H9 (cell line): ENCODE data around the gene PTEN. TPM values are rescaled to one million over a fixed set of nuclear protein-coding genes. Genes with fewer than 3 reads are reported as not detected.

ENCODE experiments used
- DNase-seq: peaks from one replicate; pipeline ENCODE4 v3.0.0-alpha.2; 2017
- H2AFZ ChIP-seq: one replicate; pipeline ENCODE4 v1.6.1; 2013; ENCODE audit warnings: mild to moderate bottlenecking, low read length, control low read depth, moderate library complexity
- H2AK5ac ChIP-seq: 2 replicates; pipeline ENCODE4 v1.6.1; 2013; ENCODE audit warnings: low read length, control low read depth, mixed read lengths; ENCODE audit not compliant: insufficient read length
- H2BK120ac ChIP-seq: one replicate; pipeline ENCODE4 v1.6.1; 2013; ENCODE audit warnings: low read depth, mild to moderate bottlenecking, low read length, control low read depth, inconsistent platforms; ENCODE audit not compliant: poor library complexity, severe bottlenecking
- H2BK12ac ChIP-seq: 2 replicates; pipeline ENCODE4 v1.6.1; 2013; ENCODE audit warnings: low read length, control low read depth, mixed read lengths, low read depth; ENCODE audit not compliant: insufficient read length
- H2BK15ac ChIP-seq: 2 replicates; pipeline ENCODE4 v1.6.1; 2013; ENCODE audit warnings: low read depth, low read length, control low read depth
- H2BK20ac ChIP-seq: one replicate; pipeline ENCODE4 v1.6.1; 2013; ENCODE audit warnings: low read depth, mild to moderate bottlenecking, low read length, control low read depth, inconsistent platforms; ENCODE audit not compliant: poor library complexity, severe bottlenecking
- H2BK5ac ChIP-seq: 2 replicates; pipeline ENCODE4 v1.6.1; 2013; ENCODE audit warnings: low read length, control low read depth, mixed read lengths; ENCODE audit not compliant: insufficient read length
- H3K14ac ChIP-seq: 2 replicates; pipeline ENCODE4 v1.6.1; 2013; ENCODE audit warnings: low read length, control low read depth; ENCODE audit not compliant: insufficient read depth
- H3K18ac ChIP-seq: 2 replicates; pipeline ENCODE4 v1.6.1; 2013; ENCODE audit warnings: low read depth, mild to moderate bottlenecking, mixed read lengths, low read length, control low read depth; ENCODE audit not compliant: insufficient read length
- H3K23ac ChIP-seq: 2 replicates; pipeline ENCODE4 v1.6.1; 2013; ENCODE audit warnings: low read length, control low read depth, mixed read lengths, low read depth; ENCODE audit not compliant: insufficient read length
- H3K23me2 ChIP-seq: 2 replicates; pipeline ENCODE4 v1.6.1; 2013; ENCODE audit warnings: low read depth, mild to moderate bottlenecking, mixed read lengths, low read length, control low read depth; ENCODE audit not compliant: insufficient read length, poor library complexity, severe bottlenecking
- H3K27ac ChIP-seq: 2 replicates; pipeline ENCODE4 v1.5.1; 2013; ENCODE audit warnings: low read length, control low read depth, mixed read lengths, low read depth; ENCODE audit not compliant: insufficient read length
- H3K27me3 ChIP-seq: 2 replicates; pipeline ENCODE4 v1.6.1; 2013; ENCODE audit warnings: low read length, control low read depth, inconsistent platforms; ENCODE audit not compliant: insufficient read depth
- H3K4ac ChIP-seq: 2 replicates; pipeline ENCODE4 v1.6.1; 2013; ENCODE audit warnings: low read depth, mild to moderate bottlenecking, control low read depth, inconsistent platforms, low read length, moderate library complexity
- H3K4me1 ChIP-seq: 2 replicates; pipeline ENCODE4 v1.6.1; 2013; ENCODE audit warnings: low read length, control low read depth, inconsistent platforms; ENCODE audit not compliant: insufficient read depth
- H3K4me2 ChIP-seq: 2 replicates; pipeline ENCODE4 v1.6.1; 2013; ENCODE audit warnings: low read length, control low read depth, mixed read lengths; ENCODE audit not compliant: insufficient read length, insufficient read depth
- H3K56ac ChIP-seq: 2 replicates; pipeline ENCODE4 v1.6.1; 2013; ENCODE audit warnings: low read depth, mild to moderate bottlenecking, mixed read lengths, low read length, control low read depth; ENCODE audit not compliant: insufficient read length
- H3K79me1 ChIP-seq: 2 replicates; pipeline ENCODE4 v1.6.1; 2013; ENCODE audit warnings: low read depth, mild to moderate bottlenecking, moderate library complexity, low read length, control low read depth, inconsistent platforms; ENCODE audit not compliant: insufficient read depth, poor library complexity, severe bottlenecking
- H3K79me2 ChIP-seq: 2 replicates; pipeline ENCODE4 v1.6.1; 2013; ENCODE audit warnings: low read length, control low read depth, inconsistent platforms; ENCODE audit not compliant: insufficient read depth
- H3K9ac ChIP-seq: 2 replicates; pipeline ENCODE4 v1.6.1; 2013; ENCODE audit warnings: low read length, control low read depth, mixed read lengths; ENCODE audit not compliant: insufficient read length; ENCODE audit errors: extremely low read depth
- H3K9me3 ChIP-seq: one replicate; pipeline ENCODE4 v1.6.1; 2013; ENCODE audit warnings: low read depth, low read length, inconsistent platforms; ENCODE audit not compliant: control insufficient read depth
- H3T11ph ChIP-seq: one replicate; pipeline ENCODE4 v1.6.1; 2013; ENCODE audit warnings: mild to moderate bottlenecking, low read length, control low read depth, inconsistent platforms
- H4K20me1 ChIP-seq: one replicate; pipeline ENCODE4 v1.6.1; 2013; ENCODE audit not compliant: control insufficient read depth, insufficient read length, insufficient read depth
- H4K5ac ChIP-seq: 2 replicates; pipeline ENCODE4 v1.6.1; 2013; ENCODE audit warnings: low read depth, mild to moderate bottlenecking, mixed read lengths, low read length, control low read depth; ENCODE audit not compliant: insufficient read length
- H4K8ac ChIP-seq: replicated peaks from 2 replicates; pipeline ENCODE4 v1.6.1; 2013; ENCODE audit warnings: low read length, control low read depth, mixed read lengths, low read depth; ENCODE audit not compliant: insufficient read length
- H4K91ac ChIP-seq: 2 replicates; pipeline ENCODE4 v1.6.1; 2013; ENCODE audit warnings: low read depth, mild to moderate bottlenecking, moderate library complexity, mixed read lengths, low read length, control low read depth; ENCODE audit not compliant: insufficient read length
- H3K27ac Mint-ChIP-seq, 3 experiments: 2 replicates in 2 of 3; 3 replicates in 1 of 3; pipeline ENCODE4 v1.8.0; 2020 to 2021; ENCODE audit warnings: mixed read lengths in 3 of 3, mild to moderate bottlenecking in 1 of 3, moderate library complexity in 1 of 3
- H3K27me3 Mint-ChIP-seq: 2 replicates; pipeline ENCODE4 v1.8.0; 2021; ENCODE audit warnings: low read depth, mild to moderate bottlenecking, moderate library complexity, mixed read lengths
- H3K36me3 Mint-ChIP-seq, 3 experiments: 2 replicates in 2 of 3; 3 replicates in 1 of 3; pipeline ENCODE4 v1.8.0; 2020 to 2021; ENCODE audit warnings: low read depth in 3 of 3, mixed read lengths in 3 of 3; ENCODE audit not compliant: insufficient read depth in 1 of 3
- H3K4me1 Mint-ChIP-seq, 2 experiments: 2 replicates each; pipeline ENCODE4 v1.8.0; 2020; ENCODE audit warnings: mixed read lengths in 2 of 2
- H3K4me3 Mint-ChIP-seq, 2 experiments: 2 replicates in 1 of 2; 3 replicates in 1 of 2; pipeline ENCODE4 v1.8.0; 2020 to 2021; ENCODE audit warnings: mild to moderate bottlenecking in 2 of 2, mixed read lengths in 2 of 2, moderate library complexity in 1 of 2
- H3K9me3 Mint-ChIP-seq, 2 experiments: 2 replicates in 1 of 2; 3 replicates in 1 of 2; pipeline ENCODE4 v1.8.0; 2020; ENCODE audit warnings: mild to moderate bottlenecking in 2 of 2, mixed read lengths in 2 of 2, moderate library complexity in 1 of 2
- WGBS: extraction: QIAGEN DNeasy Blood & Tissue Kit; methylation state at CpG from one replicate; pipeline ENCODE4 v1.1.7; 2013; ENCODE audit warnings: missing lambda C conversion rate, low lambda C conversion rate, mixed read lengths; ENCODE audit not compliant: insufficient read length; ENCODE audit errors: extremely low coverage; 5-methylcytosine and 5-hydroxymethylcytosine counted together
- total RNA-seq: library from RNA; stranded (reverse); gene quantifications from 2 replicates; pipeline ENCODE4 v1.2.1, GENCODE V29; 2021
- TF ChIP-seq, protein P1 (sequence below): fragments of 200-600 bp; sonication (generic); conservative IDR thresholded peaks from 3 replicates; pipeline ENCODE4 v1.8.0; 2021; ENCODE audit warnings: antibody characterized with exemption, mild to moderate bottlenecking

The PTEN gene
- total RNA-seq, 1 experiment from 2014 or later = 52.8 TPM

DNA sequence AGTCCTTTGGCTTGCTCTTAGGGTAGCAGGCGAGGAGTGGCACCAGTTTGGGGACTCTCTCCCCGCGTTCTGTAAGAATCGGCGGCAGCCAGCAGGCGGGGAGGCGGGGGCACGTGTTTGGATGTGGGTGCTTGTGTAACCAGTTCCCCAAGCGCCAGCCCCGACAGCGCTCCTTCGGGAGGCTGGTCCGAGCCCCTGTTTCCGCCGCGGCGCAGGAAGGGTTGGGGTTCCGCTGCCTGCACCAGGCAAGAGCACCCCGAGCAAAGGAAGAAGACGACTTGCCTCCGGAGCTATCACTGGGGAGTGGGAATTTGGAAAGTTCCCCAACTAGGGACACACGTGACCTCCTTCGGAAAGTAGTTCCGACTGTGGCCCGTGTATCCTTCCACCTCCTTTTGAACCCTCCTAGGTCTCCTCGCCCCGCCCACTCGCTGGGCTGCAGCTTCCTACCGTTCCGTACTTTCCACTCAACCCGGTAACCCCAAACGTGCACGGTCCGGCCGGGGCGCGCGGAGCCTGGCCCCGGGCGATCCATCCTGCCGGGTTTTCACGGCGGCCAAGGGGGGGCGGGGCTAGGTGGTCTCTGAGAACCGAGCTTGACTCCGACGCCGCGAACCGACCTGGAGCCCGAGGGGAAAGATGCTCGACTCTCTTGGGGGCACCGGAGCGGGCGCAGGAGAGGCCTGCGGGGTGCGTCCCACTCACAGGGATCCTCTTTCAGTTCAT lies 1.3 kb upstream of the PTEN start:
- Histone ChIP-seq H2AK5ac (no peak overlapping the region), H3K4me2 (peak overlapping the region; percentile 85), H3K14ac (no peak overlapping the region), H3K23me2 (peaks cover 17% of the 10 kb centered on the region), H3K56ac (no peak overlapping the region), H2BK20ac (no peak overlapping the region), H3K9ac (peak overlapping the region; percentile 88), H4K8ac (no peak overlapping the region), H2BK15ac (no peak overlapping the region), H3K18ac (peak overlapping the region; percentile 49), H4K91ac (no peak overlapping the region), H3K4me1 (no peaks in the 10 kb centered on the region), H2BK120ac (no peak overlapping the region), H3K79me2 (peaks cover 22% of the 10 kb centered on the region; the same call in 1 of the 2 replicates), H4K5ac (no peak overlapping the region), H2AFZ (no peak overlapping the region), H3T11ph (no peak overlapping the region), H3K27me3 (no peaks in the 10 kb centered on the region), H3K27ac (peak overlapping the region; percentile 49), H4K20me1 (no peaks in the 10 kb centered on the region), H3K23ac (no peak overlapping the region), H2BK5ac (no peak overlapping the region), H2BK12ac (no peak overlapping the region), H3K79me1 (no peaks in the 10 kb centered on the region), H3K9me3 (no peaks in the 10 kb centered on the region), H3K4ac (no peak overlapping the region)
- TF ChIP-seq, protein P1, sequence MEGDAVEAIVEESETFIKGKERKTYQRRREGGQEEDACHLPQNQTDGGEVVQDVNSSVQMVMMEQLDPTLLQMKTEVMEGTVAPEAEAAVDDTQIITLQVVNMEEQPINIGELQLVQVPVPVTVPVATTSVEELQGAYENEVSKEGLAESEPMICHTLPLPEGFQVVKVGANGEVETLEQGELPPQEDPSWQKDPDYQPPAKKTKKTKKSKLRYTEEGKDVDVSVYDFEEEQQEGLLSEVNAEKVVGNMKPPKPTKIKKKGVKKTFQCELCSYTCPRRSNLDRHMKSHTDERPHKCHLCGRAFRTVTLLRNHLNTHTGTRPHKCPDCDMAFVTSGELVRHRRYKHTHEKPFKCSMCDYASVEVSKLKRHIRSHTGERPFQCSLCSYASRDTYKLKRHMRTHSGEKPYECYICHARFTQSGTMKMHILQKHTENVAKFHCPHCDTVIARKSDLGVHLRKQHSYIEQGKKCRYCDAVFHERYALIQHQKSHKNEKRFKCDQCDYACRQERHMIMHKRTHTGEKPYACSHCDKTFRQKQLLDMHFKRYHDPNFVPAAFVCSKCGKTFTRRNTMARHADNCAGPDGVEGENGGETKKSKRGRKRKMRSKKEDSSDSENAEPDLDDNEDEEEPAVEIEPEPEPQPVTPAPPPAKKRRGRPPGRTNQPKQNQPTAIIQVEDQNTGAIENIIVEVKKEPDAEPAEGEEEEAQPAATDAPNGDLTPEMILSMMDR = no peak; the same call in 2 of the 3 replicates
- Mint-ChIP-seq H3K27me3 (peaks cover 8% of the 10 kb centered on the region; the same call in 1 of the 2 replicates), H3K4me1 (peaks cover 26 to 27% of the 10 kb centered on the region in 2 experiments), H3K36me3 (peaks cover 0 to 5% (median 0%) of the 10 kb centered on the region in 3 experiments; a peak in 4 of 7 replicates), H3K4me3 (peak overlapping the region; percentile 97 to 99), H3K9me3 (no peaks in the 10 kb centered on the region; a peak in 1 of 5 replicates), H3K27ac (peak overlapping the region; percentile 97 to 99 (median 99))
- peak; percentile 98 for DNase-seq
- no CpG with 5 or more reads among the region's 57 CpGs for WGBS
